B cell (primary cell): ENCODE data around the gene PTPRN2. TPM values are rescaled to one million over a fixed set of nuclear protein-coding genes. Genes with fewer than 3 reads are reported as not detected.

Experiments used
- ATAC-seq: fragments of 200-7000 bp; cut with Tn5 transposase; one replicate; pipeline ENCODE4 v1.10.0; 2021; ENCODE audit warnings: low read depth, mild to moderate bottlenecking, moderate number of reproducible peaks, moderate library complexity
- CTCF ChIA-PET: fragments of 350-600 bp; sonication (Branson Sonifier 250); formaldehyde crosslinking; loops from one replicate; lab custom pipeline; 2021; ENCODE audit warnings: antibody characterized with exemption, inconsistent platforms; lab: Charles Lee
- POLR2A ChIA-PET: fragments of 350-600 bp; sonication (Branson Sonifier 250); formaldehyde crosslinking; loops from one replicate; lab custom pipeline; 2021; ENCODE audit warnings: antibody characterized with exemption; lab: Charles Lee
- DNase-seq: peaks from one replicate; pipeline ENCODE4 v3.0.0; 2013
- H2AFZ ChIP-seq: 2 replicates; pipeline ENCODE4 v1.6.1; 2012; ENCODE audit warnings: mild to moderate bottlenecking, low read depth, low read length; ENCODE audit not compliant: insufficient read depth, poor library complexity, severe bottlenecking
- H3K27ac ChIP-seq, 2 donors: 1 replicate in 1 of 2; 2 replicates in 1 of 2; pipeline ENCODE4 v1.5.1; 2012 to 2013; ENCODE audit warnings: low read length in 2 of 2, mild to moderate bottlenecking in 2 of 2, moderate library complexity in 1 of 2
- H3K27me3 ChIP-seq, 4 experiments: fragments of 200-600 bp in 1 of 4; sonication (generic) in 1 of 4; replicated peaks in 1 of 4; 1 replicate in 2 of 4; 2 replicates in 2 of 4; pipeline versions ENCODE4 v1.6.1 to v1.7.0; 2013 to 2016; ENCODE audit warnings: low read length in 3 of 4, mild to moderate bottlenecking in 2 of 4, mixed read lengths in 1 of 4, moderate library complexity in 1 of 4; ENCODE audit not compliant: insufficient read depth in 4 of 4, control insufficient read depth in 3 of 4; ENCODE audit errors: control extremely low read depth in 1 of 4
- H3K36me3 ChIP-seq, 2 experiments: replicated peaks in 1 of 2; 1 replicate in 1 of 2; 2 replicates in 1 of 2; pipeline versions ENCODE4 v1.6.1 to v1.7.1; 2013; ENCODE audit warnings: low read length in 1 of 2; ENCODE audit not compliant: insufficient read depth in 2 of 2, control insufficient read depth in 1 of 2; ENCODE audit errors: control extremely low read depth in 1 of 2, extremely low read depth in 1 of 2
- H3K4me1 ChIP-seq, 2 donors: fragments of 200-600 bp in 1 of 2; sonication (generic) in 1 of 2; 1 replicate in 1 of 2; 2 replicates in 1 of 2; pipeline versions ENCODE4 v1.5.1 to v1.6.1; 2013 to 2017; ENCODE audit warnings: low read length in 2 of 2; ENCODE audit not compliant: control insufficient read depth in 2 of 2, insufficient read depth in 2 of 2
- H3K4me2 ChIP-seq: replicated peaks from 2 replicates; pipeline ENCODE3; 2012; ENCODE audit warnings: mild to moderate bottlenecking, low read depth, low read length; ENCODE audit not compliant: poor library complexity, severe bottlenecking
- H3K4me3 ChIP-seq, 5 experiments: fragments of 200-600 bp in 1 of 5; sonication (generic) in 1 of 5; 1 replicate in 3 of 5; 2 replicates in 2 of 5; pipeline versions ENCODE4 v1.5.1 to v1.7.0; 2011 to 2016; ENCODE audit warnings: low read length in 4 of 5, mild to moderate bottlenecking in 4 of 5, low read depth in 2 of 5, control low read depth in 1 of 5, moderate library complexity in 1 of 5; ENCODE audit not compliant: insufficient read depth in 1 of 5; ENCODE audit errors: control extremely low read depth in 1 of 5, extremely low read depth in 1 of 5
- H3K79me2 ChIP-seq: fragments of 200-600 bp; sonication (generic); one replicate; pipeline ENCODE4 v1.6.0; 2016; ENCODE audit warnings: low read length; ENCODE audit not compliant: control insufficient read depth, insufficient read depth
- H3K9ac ChIP-seq: fragments of 200-600 bp; sonication (generic); 2 replicates; pipeline ENCODE4 v1.6.1; 2017; ENCODE audit warnings: mild to moderate bottlenecking, low read length, moderate library complexity
- H3K9me3 ChIP-seq, 3 donors: one replicate each; pipeline versions ENCODE4 v1.6.1 to v1.7.1; 2013; ENCODE audit warnings: low read length in 2 of 3; ENCODE audit not compliant: control insufficient read depth in 2 of 3, insufficient read depth in 1 of 3; ENCODE audit errors: control extremely low read depth in 1 of 3
- H4K20me1 ChIP-seq: 2 replicates; pipeline ENCODE4 v1.6.0; 2012; ENCODE audit warnings: mild to moderate bottlenecking, low read length; ENCODE audit not compliant: insufficient read depth, control insufficient read depth, poor library complexity, severe bottlenecking
- H3K27ac Mint-ChIP-seq: one replicate; pipeline ENCODE4 v1.8.0; 2021; ENCODE audit warnings: mixed read lengths
- H3K27me3 Mint-ChIP-seq: one replicate; pipeline ENCODE4 v1.8.0; 2021; ENCODE audit warnings: mixed read lengths
- H3K4me1 Mint-ChIP-seq: one replicate; pipeline ENCODE4 v1.8.0; 2021; ENCODE audit warnings: mixed read lengths
- H3K4me3 Mint-ChIP-seq: one replicate; pipeline ENCODE4 v1.8.0; 2021; ENCODE audit warnings: mixed read lengths
- H3K9me3 Mint-ChIP-seq: one replicate; pipeline ENCODE4 v1.8.0; 2022; ENCODE audit warnings: mixed read lengths; ENCODE audit not compliant: insufficient read depth
- CTCF ChIP-seq: fragments of 200-600 bp; IDR thresholded peaks from one replicate; pipeline ENCODE4 v1.8.0; 2022; ENCODE audit warnings: antibody characterized with exemption, mild to moderate bottlenecking
- EZH2 ChIP-seq: IDR thresholded peaks from 2 replicates; pipeline ENCODE4 v1.6.1; 2012; ENCODE audit warnings: borderline replicate concordance, low read depth, mild to moderate bottlenecking, moderate library complexity, low read length; ENCODE audit not compliant: insufficient read depth, poor library complexity, severe bottlenecking
- WGBS: methylation state at CpG from one replicate; pipeline ENCODE4 v1.1.5; 2013; ENCODE audit warnings: missing lambda C conversion rate; ENCODE audit not compliant: insufficient coverage; 5-methylcytosine and 5-hydroxymethylcytosine counted together
- intact Hi-C: fragments of 100-400 bp; cut with micrococcal nuclease; formaldehyde crosslinking; loops from one replicate; pipeline ENCODE4 v1.10.0; 2022
- polyA plus RNA-seq: library from polyadenylated mRNA; depleted of rRNA; stranded (reverse); fragments of >200 nt; gene quantifications from 2 replicates; pipeline ENCODE4 v1.2.3, GENCODE V29; 2012
- total RNA-seq, 2 donors: library from RNA; stranded (reverse); fragments of 120-200 nt in 1 of 2; gene quantifications; 1 replicate in 1 of 2; 2 replicates in 1 of 2; pipeline versions ENCODE4 v1.2.3 to v1.2.4, GENCODE V29; 2013 to 2022

PTPRN2 gene
- total and polyA plus RNA-seq, 2 donors (not counting 1 experiment from before 2014, with no cell fraction given), result 2.0 to 5.0 TPM

- Histone ChIP-seq H3K4me1 (no peaks in the 10 kb centered on the region), H2AFZ (no peak overlapping the region), H3K27me3 (no peaks in the 10 kb centered on the region), H3K9me3 (peaks cover 0 to 23% (median 0%) of the 10 kb centered on the region in 3 donors), H4K20me1 (no peaks in the 10 kb centered on the region), H3K4me3 (no peak overlapping the region), H3K9ac (no peak overlapping the region), H3K4me2 (no peak overlapping the region), H3K27ac (no peak overlapping the region), H3K79me2 (no peaks in the 10 kb centered on the region), H3K36me3 (no peaks in the 10 kb centered on the region)
- ChIA-PET POLR2A (no interaction called here), CTCF (no interaction called here)
- Mint-ChIP-seq H3K4me3 (no peak overlapping the region), H3K4me1 (no peaks in the 10 kb centered on the region), H3K27ac (no peak overlapping the region), H3K27me3 (no peaks in the 10 kb centered on the region), H3K9me3 (peaks cover 12% of the 10 kb centered on the region)
- no peak for DNase-seq
- TF ChIP-seq CTCF, result no peak
- no peak for TF ChIP-seq EZH2
- ATAC-seq, result no peak
- WGBS, result 81% methylated on average over 9 of the region's 12 CpGs
- intact Hi-C loops, result no loop called here
Measured at GRCh38 chr7:158094671-158095226, 492.9 kb downstream of the PTPRN2 start.

- H3K27ac Mint-ChIP-seq, result no peak overlapping the region
- H3K4me1 Mint-ChIP-seq, result no peaks in the 10 kb centered on the region
- TF ChIP-seq EZH2 (no peak), CTCF (no peak)
- 96% methylated on average over 6 of the region's 10 CpGs for WGBS
- Histone ChIP-seq H3K27ac (no peak overlapping the region), H3K4me1 (no peaks in the 10 kb centered on the region), H2AFZ (no peak overlapping the region), H3K9ac (no peak overlapping the region), H4K20me1 (no peaks in the 10 kb centered on the region), H3K79me2 (no peaks in the 10 kb centered on the region), H3K4me2 (no peak overlapping the region), H3K27me3 (no peaks in the 10 kb centered on the region), H3K9me3 (peaks cover 0 to 23% (median 0%) of the 10 kb centered on the region in 3 donors), H3K36me3 (no peaks in the 10 kb centered on the region), H3K4me3 (no peak overlapping the region)
- H3K9me3 Mint-ChIP-seq, result peaks cover 12% of the 10 kb centered on the region
- no peak for ATAC-seq
- no peak overlapping the region for H3K4me3 Mint-ChIP-seq
- ChIA-PET CTCF (interaction anchor here (0.9 kb wide), 1 partner anchor 70 kb away, joined by 3 read pairs; no protein-coding TSS in a partner anchor), POLR2A (no interaction called here)
- intact Hi-C loops, result no loop called here
- DNase-seq, result no peak
- H3K27me3 Mint-ChIP-seq, result no peaks in the 10 kb centered on the region
Measured at GRCh38 chr7:158094046-158094445, 493.6 kb downstream of the PTPRN2 start.
